ENCODE data around the gene RSPH9. TPM values are rescaled to one million over a fixed set of nuclear protein-coding genes. Genes with fewer than 3 reads are reported as not detected.
A peak's percentile ranks its signal among the peaks of the same experiment; 100 is the strongest.
"Not testable (repeated sequence)": the region's sequence is repeated elsewhere in the genome, so short reads cannot be mapped to it uniquely, and the experiment has no call there.

Gene RSPH9
- total RNA-seq, 1 donor from 2014 or later = not detected

DNA sequence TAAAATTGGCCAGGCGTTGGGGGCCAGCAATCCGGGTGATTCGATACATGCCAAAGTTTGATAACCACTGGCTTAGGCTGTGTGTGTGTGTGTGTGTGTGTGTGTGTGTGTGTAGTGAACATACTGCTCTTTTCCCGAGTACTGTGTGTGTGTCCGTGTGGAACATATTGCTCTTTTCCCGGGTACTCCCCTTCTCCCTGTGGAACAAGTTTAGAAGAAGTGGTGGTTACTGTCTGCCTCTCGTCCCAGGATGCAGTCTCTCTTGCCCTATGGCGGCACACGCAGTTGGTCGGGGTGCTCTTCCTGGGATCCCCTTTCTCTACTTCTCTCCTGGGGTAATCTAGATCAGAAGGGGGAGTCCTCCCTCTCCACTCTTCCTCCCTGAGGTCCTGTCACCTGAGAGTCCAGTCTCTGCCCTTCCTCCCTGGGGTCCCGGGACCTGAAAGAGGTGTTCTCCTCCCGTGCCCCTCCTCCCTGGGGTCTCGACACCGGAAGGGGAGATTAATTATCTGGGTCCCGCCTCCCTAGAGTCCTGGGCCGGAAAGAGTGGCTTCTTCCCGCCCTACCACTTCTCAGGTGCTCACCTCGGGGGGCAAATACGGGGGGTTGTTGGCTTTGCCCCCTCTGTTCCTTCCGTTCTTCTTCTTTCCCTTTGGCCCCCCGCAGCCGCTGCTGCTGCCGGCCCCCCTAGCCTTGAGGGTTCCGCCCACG lies 16.3 kb upstream of the RSPH9 start:
- DNase-seq (ENCODE audit: low spot score) = peak; percentile 89

DNA sequence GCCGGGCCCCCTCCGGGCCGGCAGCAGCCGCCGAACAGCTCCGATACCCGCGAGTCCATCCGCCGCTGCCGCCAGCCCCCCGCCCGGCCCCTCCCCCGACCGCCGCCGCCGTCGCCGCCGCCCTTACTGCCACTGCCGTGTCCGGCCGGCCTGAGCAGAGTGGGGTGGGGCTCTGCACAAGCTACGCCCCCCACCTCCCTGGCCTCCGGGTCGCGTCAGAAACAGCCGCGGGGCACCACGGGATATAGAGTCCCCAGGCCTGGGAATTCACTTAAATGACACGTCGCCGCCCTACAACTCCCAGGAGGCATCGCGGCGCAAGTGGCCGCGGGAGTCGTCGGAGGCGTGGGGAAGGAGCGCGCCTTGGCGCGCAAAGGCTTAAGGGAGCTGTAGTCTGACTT lies 15.7 kb upstream of the RSPH9 start, which contains the start of gene GTPBP2:
GTPBP2 (minus strand) TSS at position 161 of the 401 bp plus-strand sequence; CDS start at position 59, 102 bp downstream.
- DNase-seq (ENCODE audit: low spot score) = peak; percentile 100

DNA sequence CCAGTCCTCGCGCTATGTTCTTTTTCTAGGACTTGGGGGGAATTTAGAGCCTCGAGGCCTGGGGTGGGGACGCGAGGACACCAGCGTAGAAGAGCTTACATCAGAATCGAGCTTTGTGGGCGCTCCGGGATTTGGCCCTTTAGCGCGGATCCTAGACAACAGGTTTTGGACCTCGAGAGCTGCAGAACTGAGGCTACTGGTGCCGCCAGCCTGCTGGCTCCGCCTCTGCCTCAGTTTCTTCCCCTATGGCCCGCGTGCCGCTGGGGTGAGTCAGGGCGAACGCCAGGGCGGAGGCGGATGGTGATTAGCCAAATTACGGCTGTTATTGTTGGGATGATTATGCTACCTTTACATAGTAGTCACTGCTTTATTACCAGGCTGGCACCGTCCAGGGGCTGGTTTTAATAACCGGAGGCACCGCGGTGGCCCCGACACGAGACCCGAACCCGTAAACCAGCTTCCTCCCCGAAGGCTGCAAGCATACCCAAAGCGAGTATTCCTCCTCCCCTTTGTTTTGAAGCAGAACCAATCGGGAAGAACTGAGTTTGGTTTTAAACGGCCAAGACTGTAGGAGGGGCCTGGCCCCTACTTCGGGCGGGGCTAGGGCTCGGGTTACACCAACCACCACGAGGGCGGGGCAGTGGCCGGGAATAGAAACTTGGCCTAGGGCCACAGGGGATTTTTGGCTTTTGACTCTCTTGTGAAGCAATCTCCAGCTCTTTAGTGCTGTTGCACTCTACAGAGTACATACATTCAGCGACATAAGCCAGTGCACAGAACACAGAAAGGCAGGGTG lies 15.1 kb upstream of the RSPH9 start:
- peak; percentile 94 for DNase-seq (ENCODE audit: low spot score)

DNA sequence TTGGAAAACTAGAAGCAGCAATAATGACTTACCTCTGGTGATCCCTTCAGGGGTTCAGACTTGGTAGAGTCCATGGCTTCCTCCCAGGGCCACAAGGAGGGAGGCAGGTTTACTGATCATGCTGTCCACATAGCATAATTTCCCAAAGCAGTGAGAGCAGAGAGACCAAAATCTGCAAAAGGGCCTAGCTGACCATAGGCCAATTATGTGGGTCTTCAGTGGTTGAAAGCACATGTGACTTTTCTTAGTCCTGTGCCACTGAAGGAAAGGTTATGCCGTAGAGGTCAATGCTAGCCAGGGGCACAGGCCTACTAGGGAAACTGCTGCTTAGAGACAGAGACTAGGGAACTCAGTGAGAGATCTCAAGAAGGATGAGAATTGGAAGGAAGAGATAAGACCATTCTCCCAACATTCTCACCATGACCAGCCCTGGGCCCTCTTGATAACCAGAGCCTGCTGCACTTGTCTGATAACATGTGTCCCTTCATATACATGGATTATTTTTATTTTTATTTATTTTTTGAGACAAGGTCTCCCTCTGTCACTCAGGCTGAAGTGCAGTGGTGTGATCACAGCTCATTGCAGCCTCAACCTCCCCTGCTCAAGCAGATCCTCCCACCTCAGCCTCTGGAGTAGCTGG lies 13.7 kb upstream of the RSPH9 start:
- no peak for DNase-seq (ENCODE audit: low spot score)

DNA sequence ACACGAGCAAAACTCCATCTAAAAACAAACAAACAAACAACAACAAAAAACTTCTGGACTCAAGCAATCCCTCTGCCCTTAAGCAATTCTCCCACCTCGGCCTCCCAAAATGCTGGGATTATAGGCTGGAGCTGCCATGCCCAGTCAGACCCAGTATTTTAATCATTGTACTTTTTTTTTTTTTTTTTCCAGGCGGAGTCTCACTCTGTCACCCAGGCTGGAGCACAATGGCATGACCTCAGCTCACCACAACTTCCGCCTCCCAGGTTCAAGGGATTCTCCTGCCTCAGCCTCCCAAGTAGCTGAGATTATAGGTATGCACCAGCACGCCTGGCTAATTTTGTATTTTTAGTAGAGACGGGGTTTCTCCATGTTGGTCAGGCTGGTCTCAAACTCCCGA lies 11.8 kb upstream of the RSPH9 start:
- DNase-seq (ENCODE audit: low spot score) = not testable (repeated sequence)

DNA sequence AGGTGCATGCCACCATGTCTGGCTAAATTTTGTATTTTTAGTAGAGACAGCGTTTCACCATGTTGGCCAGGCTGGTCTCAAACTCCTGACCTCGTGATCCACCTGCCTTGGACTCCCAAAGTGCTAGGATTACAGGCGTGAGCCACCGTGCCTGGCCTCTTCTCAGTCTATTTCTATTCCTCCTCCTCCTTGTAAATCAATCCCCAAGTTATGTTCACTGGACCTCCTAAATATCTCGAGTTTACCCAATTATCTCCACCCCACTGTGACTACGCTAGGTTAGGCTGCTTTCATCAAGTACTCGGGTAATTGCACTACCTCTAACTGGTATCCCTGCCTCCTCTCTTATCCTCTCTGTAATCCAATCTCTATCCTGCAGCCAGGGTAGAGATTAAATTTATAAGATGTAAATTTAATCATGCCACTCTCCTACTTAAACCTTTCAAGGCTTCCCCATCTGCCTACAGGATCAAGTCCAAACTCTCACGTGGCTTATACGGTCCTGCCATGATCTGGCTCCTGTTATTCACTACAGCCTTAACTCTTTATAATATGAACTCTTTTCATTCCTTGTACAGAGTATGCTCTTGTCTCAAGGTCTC lies 10.0 kb upstream of the RSPH9 start:
- DNase-seq (ENCODE audit: low spot score) = no peak

DNA sequence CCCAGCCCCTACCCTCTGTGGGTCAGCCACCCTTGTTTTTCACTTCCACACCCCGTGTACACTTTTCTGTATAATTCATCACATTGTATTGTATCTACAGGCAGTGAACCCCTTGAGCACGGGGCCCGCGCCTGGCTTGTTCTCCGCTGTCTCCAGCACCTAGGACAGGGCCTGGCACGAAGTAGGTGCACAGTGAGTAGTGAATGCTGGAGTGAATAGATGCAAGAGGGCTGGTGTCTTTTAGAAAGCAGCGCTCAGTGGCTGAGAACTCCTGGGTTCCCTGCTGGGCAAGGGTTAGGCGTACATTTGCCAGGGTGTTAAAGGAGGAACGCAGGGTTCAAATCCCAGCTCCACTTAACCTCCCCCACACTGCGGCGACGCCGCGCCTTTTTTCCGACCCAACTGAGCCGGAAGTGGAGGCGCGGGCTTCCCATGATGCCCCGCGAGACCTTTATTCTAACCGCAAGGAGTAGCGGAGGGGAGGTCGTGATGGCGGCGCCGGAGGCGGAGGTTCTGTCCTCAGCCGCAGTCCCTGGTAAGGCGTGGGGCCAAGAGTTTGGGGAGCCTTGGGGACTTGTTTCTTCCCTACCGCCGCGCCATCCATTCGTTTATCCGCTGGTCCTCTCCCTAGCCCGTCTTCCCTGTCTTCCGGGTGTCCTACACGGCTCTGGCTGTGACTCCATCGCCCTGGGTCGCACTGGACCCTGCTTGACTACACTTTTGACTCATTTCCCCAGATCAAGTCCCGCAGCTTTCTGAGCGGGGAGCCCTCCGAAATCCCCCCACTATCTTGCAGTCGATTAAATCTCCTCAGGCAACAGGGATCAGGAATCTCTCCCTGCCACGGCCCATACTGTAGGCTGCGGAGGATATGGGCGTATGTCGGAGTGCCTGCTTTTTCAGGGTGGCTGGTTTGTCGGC lies 9.2 kb upstream of the RSPH9 start, which contains the start of gene MAD2L1BP:
MAD2L1BP (plus strand) TSS at position 454 of the 921 bp plus-strand sequence; CDS start at position 490, 36 bp downstream.
- peak; percentile 94 for DNase-seq (ENCODE audit: low spot score)

DNA sequence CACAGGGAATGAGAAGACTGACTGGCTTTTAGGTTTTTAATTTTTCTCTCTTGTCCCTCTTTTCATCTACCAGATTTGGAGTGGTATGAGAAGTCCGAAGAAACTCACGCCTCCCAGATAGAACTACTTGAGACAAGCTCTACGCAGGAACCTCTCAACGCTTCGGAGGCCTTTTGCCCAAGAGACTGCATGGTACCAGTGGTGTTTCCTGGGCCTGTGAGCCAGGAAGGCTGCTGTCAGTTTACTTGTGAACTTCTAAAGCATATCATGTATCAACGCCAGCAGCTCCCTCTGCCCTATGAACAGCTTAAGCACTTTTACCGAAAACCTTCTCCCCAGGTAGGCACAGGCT lies 8.6 kb upstream of the RSPH9 start:
- DNase-seq (ENCODE audit: low spot score) = no peak

DNA sequence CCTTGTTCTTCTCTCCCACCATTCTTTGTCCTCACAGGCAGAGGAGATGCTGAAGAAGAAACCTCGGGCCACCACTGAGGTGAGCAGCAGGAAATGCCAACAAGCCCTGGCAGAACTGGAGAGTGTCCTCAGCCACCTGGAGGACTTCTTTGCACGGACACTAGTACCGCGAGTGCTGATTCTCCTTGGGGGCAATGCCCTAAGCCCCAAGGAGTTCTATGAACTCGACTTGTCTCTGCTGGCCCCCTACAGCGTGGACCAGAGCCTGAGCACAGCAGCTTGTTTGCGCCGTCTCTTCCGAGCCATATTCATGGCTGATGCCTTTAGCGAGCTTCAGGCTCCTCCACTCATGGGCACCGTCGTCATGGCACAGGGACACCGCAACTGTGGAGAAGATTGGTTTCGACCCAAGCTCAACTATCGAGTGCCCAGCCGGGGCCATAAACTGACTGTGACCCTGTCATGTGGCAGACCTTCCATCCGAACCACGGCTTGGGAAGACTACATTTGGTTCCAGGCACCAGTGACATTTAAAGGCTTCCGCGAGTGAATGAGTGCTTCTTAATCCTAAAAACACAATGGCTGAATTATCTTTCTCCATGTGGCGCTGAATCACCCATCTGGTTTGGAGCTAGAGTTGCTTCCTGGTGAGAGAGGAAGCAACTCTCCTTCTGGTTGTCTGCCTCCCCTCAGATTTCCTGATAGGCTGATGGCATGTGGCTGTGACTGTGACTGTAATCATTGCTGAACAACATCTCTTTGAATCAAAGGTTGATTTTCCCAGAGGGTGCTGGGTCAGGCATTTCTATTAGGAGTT lies 4.6 kb upstream of the RSPH9 start:
- no peak for DNase-seq (ENCODE audit: low spot score)

DNA sequence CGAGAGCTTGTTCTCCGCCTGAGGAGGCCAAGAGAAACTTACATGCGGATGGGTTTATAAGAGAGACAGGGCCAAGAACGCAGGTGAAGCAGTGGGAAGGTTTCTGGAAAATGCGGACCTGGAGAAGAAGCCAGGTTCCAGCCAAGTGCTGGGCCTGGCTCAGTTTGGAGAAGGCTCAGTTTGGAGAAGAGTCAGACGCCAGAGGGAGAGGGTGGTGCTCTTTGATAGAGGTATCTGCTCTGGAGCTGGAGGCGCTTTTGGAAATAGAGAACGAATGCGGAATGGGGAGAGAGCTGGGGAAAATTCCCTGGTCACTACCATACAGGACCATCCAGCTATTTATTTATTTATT lies 753 bp downstream of the RSPH9 start:
- DNase-seq (ENCODE audit: low spot score) = no peak

DNA sequence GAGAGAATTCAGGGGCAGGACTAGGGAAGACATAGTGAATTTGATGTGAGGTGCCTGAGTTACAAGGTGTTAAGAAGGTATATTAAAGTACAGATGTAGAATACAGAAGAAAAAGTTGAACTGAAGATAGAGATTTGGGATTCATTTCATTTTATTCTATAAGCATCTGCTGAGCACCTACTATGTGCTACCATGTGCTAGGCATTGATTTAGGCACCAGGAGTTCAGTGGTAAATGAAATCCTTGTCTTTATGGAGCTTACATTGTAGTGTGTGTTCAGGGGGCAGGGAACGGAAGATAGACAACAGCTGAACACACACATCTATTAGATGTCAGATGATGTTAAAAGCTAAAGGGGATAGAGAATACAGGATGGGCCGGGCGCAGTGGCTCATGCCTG lies 2.8 kb downstream of the RSPH9 start:
- no peak for DNase-seq (ENCODE audit: low spot score)

DNA sequence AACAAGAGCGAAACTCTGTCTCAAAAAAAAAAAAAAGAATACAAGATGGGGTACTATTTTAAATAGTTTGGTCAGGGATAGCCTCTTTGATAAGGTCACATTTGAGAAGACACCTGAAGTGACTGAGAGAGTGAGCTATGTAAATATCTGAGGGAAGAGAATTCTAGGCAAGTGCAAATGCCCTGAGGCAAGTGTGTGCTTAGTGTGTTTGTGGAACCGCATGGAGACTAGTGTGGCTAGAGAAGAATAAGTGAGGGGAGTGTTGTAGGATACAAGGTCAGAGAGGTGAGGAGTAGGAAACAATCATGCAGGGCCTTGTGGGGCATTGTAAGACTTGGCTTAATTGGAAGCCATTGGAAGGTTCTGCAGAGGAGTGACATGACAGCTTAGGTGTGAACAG lies 3.4 kb downstream of the RSPH9 start:
- no peak for DNase-seq (ENCODE audit: low spot score)

DNA sequence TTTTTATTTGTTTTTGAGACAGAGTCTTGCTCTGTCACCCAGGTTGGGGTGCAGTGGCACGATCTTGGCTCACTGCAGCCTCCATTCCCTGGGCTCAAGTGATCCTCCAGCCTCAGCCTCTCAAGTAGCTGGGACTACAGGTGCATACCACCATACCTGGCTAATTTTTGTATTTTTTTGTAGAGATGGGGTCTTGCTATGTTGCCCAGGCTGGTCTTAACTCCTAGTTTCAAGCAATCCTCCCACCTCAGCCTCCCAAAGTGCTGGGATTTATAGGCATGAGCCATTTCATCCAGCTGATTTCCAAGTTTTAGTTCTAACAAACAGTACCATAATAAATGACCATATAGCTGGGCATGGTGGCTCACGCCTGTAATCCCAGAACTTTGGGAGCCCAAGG lies 8.0 kb downstream of the RSPH9 start:
- not testable (repeated sequence) for DNase-seq (ENCODE audit: low spot score)

DNA sequence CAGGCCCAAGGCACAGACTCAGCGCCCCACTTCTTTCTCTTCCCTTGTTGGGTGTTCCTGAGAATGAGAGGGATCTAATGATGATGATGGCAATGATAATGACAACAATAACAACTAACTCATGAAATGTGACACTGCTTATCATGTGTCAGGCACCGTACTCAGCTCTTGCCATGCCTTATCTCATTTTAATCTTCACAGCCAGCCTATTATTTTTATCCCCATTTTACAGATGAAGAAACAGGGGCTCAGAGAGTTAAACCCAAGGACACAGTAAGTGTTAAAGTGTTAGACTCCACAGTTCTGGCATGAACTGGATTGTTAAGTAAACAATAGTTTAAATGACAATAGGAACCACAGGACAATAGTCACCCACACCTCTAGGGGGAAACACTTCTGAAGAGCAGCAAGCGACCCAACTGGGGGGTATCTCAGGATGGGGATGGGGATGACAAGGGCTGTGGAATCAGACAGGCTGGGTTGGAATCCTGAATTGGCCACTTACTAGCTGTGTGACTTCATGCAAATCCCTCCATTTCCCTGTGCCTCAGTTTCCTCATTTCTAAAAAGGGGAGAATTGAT lies 12.5 kb downstream of the RSPH9 start:
- no peak for DNase-seq (ENCODE audit: low spot score)

DNA sequence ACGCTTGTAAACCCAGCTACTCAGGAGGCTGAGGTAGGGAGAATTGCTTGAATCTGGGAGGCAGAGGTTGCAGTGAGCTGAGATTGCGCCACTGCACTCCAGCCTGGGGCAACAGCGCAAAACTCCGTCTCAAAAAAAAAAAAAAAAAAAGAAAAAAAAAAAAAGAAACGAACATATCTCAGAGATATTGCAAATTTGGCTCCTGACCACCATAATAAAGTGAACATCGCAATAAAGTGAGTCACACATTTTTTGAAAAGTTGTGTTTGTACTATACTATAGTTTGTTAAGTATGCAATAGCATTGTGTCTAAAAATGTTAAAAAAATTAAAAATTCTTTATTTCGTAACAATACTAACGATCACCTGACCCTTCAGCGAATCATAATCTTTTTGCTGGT lies 13.3 kb downstream of the RSPH9 start:
- no peak for DNase-seq (ENCODE audit: low spot score)

DNA sequence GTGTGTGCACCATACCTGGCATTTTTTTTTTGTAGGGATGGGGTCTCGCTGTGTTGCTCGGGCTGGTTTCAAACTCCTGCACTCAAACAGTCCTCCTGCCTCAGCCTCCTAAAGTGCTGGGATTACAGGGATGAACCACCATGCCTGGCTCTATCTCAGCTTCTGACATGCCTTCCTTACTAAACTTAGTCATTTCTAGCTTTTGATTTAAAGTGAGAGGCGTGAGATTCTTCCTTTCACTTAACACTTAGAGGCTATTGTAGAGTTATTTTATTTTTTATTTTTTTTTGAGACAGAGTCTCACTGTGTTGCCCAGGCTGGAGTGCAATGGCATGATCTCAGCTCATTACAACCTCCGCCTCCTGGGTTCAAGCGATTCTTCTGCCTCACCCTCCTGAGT lies 18.1 kb downstream of the RSPH9 start:
- DNase-seq (ENCODE audit: low spot score) = not testable (repeated sequence)

DNA sequence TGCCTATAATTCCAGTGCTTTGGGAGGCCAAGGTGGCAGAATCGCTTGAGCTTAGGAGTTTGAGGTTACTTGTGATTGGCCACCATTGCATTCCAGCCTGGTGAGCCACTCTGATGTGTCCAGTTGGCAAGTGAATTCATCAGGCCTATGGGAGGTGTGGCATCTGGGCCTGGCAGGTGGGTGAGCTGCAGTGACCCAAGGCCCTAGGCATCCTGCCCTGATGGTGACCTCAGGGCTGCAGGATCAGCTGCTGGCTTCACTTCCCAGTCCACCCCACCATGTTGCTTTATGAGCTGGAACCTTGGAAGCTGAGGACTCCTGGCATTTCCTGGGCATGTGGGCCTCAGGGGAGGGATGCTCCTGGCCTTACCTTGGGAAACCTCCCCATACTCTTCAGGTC lies 20.5 kb downstream of the RSPH9 start:
- no peak for DNase-seq (ENCODE audit: low spot score)

DNA sequence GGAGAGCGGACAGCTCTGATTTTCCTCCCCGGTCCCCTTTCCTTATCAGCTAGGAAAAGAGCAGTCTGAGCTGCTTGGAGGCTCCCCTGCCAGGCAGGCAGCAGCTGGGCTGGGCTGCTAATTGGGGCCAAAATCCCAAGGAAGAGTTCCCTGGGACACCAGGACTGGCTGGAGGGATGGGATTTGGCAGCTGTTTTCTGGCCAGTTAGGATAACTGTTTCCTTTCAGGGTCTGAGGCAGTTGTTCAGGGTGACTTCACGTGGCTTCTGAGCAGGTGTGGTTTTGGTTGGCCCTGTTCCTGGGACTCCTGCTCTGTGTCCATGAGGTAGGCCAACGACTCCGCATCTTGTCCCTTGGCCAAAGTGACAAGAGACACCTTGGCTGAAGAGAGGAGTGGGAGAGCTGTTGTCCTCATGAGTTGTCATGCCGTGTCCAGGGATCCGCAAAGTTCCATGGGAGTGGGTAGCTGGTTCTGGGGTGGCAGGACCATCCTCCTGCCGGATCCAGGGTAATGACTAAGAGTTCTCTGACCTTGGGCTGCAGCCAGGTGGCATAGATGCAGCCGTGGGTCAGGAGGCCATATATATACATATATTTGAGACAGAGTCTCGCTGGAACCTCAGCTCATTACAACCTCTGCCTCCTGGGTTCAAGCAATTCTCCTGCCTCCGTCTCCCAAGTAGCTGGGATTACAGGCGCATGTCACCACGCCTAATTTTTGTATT lies 21.5 kb downstream of the RSPH9 start:
- no peak for DNase-seq (ENCODE audit: low spot score)
